SK-N-SH (cell line): ENCODE results near the gene SGSH. TPM values are rescaled to one million over a fixed set of nuclear protein-coding genes. Genes with fewer than 3 reads are reported as not detected.

Experiments
- CTCF ChIA-PET: fragments of 300-600, 350-600 bp; formaldehyde crosslinking; extraction: SDS; loops from one replicate; lab custom pipeline; 2021; lab: Yijun Ruan, JAX
- POLR2A ChIA-PET: fragments of 350-600 bp; sonication (Branson Sonifier 250); formaldehyde crosslinking; extraction: SDS; loops from one replicate; lab custom pipeline; 2020; ENCODE audit warnings: antibody characterized with exemption, inconsistent platforms; lab: Yijun Ruan, JAX
- DNase-seq: peaks from one replicate; pipeline ENCODE4 v3.0.0; 2012
- H2AFZ ChIP-seq: fragments of 200-600 bp; sonication (generic); 2 replicates; pipeline ENCODE4 v1.8.1; 2016; ENCODE audit warnings: antibody characterized with exemption, mild to moderate bottlenecking, low read depth
- H3F3A ChIP-seq: fragments of 200-600 bp; sonication (generic); replicated peaks from 2 replicates; pipeline ENCODE3; 2016; ENCODE audit warnings: antibody characterized with exemption, mild to moderate bottlenecking; ENCODE audit not compliant: insufficient read depth
- H3K27ac ChIP-seq, 2 experiments: fragments of 200-500 bp in 1 of 2; fragments of 200-600 bp in 1 of 2; sonication (Bioruptor generic) in 1 of 2; sonication (generic), shearing (Covaris generic) in 1 of 2; 2 replicates each; pipeline versions ENCODE4 v1.5.1 to v1.6.1; 2014 to 2016; ENCODE audit warnings: low read depth in 2 of 2, inconsistent platforms in 1 of 2, low read length in 1 of 2, mild to moderate bottlenecking in 1 of 2, mixed read lengths in 1 of 2
- H3K27me3 ChIP-seq: fragments of 200-600 bp; sonication (generic), shearing (Covaris generic); 2 replicates; pipeline ENCODE4 v1.6.1; 2016; ENCODE audit warnings: mixed run types; ENCODE audit not compliant: insufficient read depth
- H3K36me3 ChIP-seq, 2 experiments: fragments of 200-500 bp in 1 of 2; fragments of 200-600 bp in 1 of 2; sonication (Bioruptor generic) in 1 of 2; sonication (generic) in 1 of 2; replicated peaks in 1 of 2; 2 replicates each; pipeline versions ENCODE3 to v1.5.1; 2014 to 2016; ENCODE audit warnings: low read length in 1 of 2, mild to moderate bottlenecking in 1 of 2; ENCODE audit not compliant: insufficient read depth in 2 of 2, control insufficient read depth in 1 of 2
- H3K4me1 ChIP-seq, 2 experiments: fragments of 200-500 bp in 1 of 2; fragments of 200-600 bp in 1 of 2; sonication (Bioruptor generic) in 1 of 2; sonication (generic), shearing (Covaris generic) in 1 of 2; 2 replicates each; pipeline versions ENCODE4 v1.5.1 to v1.6.1; 2014 to 2016; ENCODE audit warnings: low read depth in 1 of 2, low read length in 1 of 2, mixed run types in 1 of 2; ENCODE audit not compliant: insufficient read depth in 2 of 2, control insufficient read depth in 1 of 2
- H3K4me2 ChIP-seq: fragments of 200-600 bp; sonication (generic), shearing (Covaris generic); 2 replicates; pipeline ENCODE4 v1.6.1; 2017; ENCODE audit warnings: mixed run types
- H3K4me3 ChIP-seq, 2 experiments: fragments of 200-500 bp in 1 of 2; fragments of 200-600 bp in 1 of 2; sonication (Bioruptor generic) in 1 of 2; sonication (generic), shearing (Covaris generic) in 1 of 2; 2 replicates each; pipeline versions ENCODE4 v1.5.1 to v1.8.1; 2014 to 2016; ENCODE audit warnings: low read depth in 2 of 2, inconsistent platforms in 1 of 2, low read length in 1 of 2, mild to moderate bottlenecking in 1 of 2, mixed read lengths in 1 of 2, moderate library complexity in 1 of 2
- H3K79me2 ChIP-seq: fragments of 200-600 bp; sonication (generic); 2 replicates; pipeline ENCODE4 v1.8.1; 2017; ENCODE audit warnings: mild to moderate bottlenecking; ENCODE audit not compliant: insufficient read depth
- H3K9ac ChIP-seq: fragments of 200-600 bp; sonication (generic); 2 replicates; pipeline ENCODE4 v1.6.1; 2017; ENCODE audit warnings: mixed run types
- H3K9me2 ChIP-seq: fragments of 200-600 bp; sonication (generic); 2 replicates; pipeline ENCODE4 v1.6.1; 2017; ENCODE audit warnings: mixed run types
- H3K9me3 ChIP-seq: fragments of 200-600 bp; sonication (generic); 2 replicates; pipeline ENCODE4 v1.6.1; 2017; ENCODE audit warnings: mixed run types, mild to moderate bottlenecking, moderate library complexity
- H4K20me1 ChIP-seq: fragments of 200-600 bp; sonication (generic); 2 replicates; pipeline ENCODE4 v1.6.1; 2017; ENCODE audit warnings: mild to moderate bottlenecking, mixed run types; ENCODE audit not compliant: insufficient read depth
- CHD2 ChIP-seq: fragments of 150-350 bp; IDR thresholded peaks from 2 replicates; pipeline ENCODE4 v1.6.1; 2018; ENCODE audit warnings: low read length; ENCODE audit not compliant: partially characterized antibody
- ELF1 ChIP-seq: IDR thresholded peaks from 2 replicates; pipeline ENCODE4 v1.4.0; 2012
- EP300 ChIP-seq, 2 experiments: IDR thresholded peaks; 2 replicates each; pipeline versions ENCODE4 v1.4.0 to v1.6.1; 2012; ENCODE audit warnings: borderline replicate concordance in 1 of 2, low read depth in 1 of 2, low read length in 1 of 2
- EZH2phosphoT487 ChIP-seq: fragments of 200-600 bp; sonication (generic); IDR thresholded peaks from 2 replicates; pipeline ENCODE4 v1.6.1; 2017; ENCODE audit warnings: low read depth, mixed run types, mild to moderate bottlenecking, antibody characterized with exemption, moderate library complexity, borderline replicate concordance
- FOXJ3 ChIP-seq: sonication (generic); formaldehyde crosslinking; IDR thresholded peaks from 2 replicates; pipeline ENCODE4 v1.5.1; 2020; ENCODE audit warnings: mild to moderate bottlenecking, missing genetic modification reagents
- GABPA ChIP-seq: IDR thresholded peaks from 2 replicates; pipeline ENCODE4 v1.4.0; 2012; ENCODE audit warnings: low read depth, mild to moderate bottlenecking
- GATA2 ChIP-seq: sonication (generic); formaldehyde crosslinking; IDR thresholded peaks from 2 replicates; pipeline ENCODE4 v1.5.0; 2020; ENCODE audit warnings: mild to moderate bottlenecking, missing genetic modification reagents
- JUND ChIP-seq: IDR thresholded peaks from 2 replicates; pipeline ENCODE4 v1.4.0; 2012
- MXI1 ChIP-seq: IDR thresholded peaks from 2 replicates; pipeline ENCODE4 v1.6.1; 2012; ENCODE audit warnings: mild to moderate bottlenecking, low read depth, low read length, improper control_type of control experiment
- NFIC ChIP-seq: IDR thresholded peaks from 2 replicates; pipeline ENCODE4 v1.4.0; 2012; ENCODE audit warnings: borderline replicate concordance
- NRF1 ChIP-seq: IDR thresholded peaks from 2 replicates; pipeline ENCODE4 v1.6.1; 2012; ENCODE audit warnings: low read depth, mild to moderate bottlenecking, low read length
- POLR2AphosphoS5 ChIP-seq: IDR thresholded peaks from 2 replicates; pipeline ENCODE4 v1.6.1; 2012; ENCODE audit warnings: low read depth, low read length
- RCOR1 ChIP-seq: fragments of 150-350 bp; IDR thresholded peaks from 2 replicates; pipeline ENCODE4 v1.6.1; 2017; ENCODE audit warnings: antibody characterized with exemption, low read length
- RFX5 ChIP-seq: IDR thresholded peaks from 2 replicates; pipeline ENCODE4 v1.6.1; 2012; ENCODE audit warnings: mild to moderate bottlenecking, improper control_type of control experiment, low read length
- RXRA ChIP-seq: IDR thresholded peaks from 2 replicates; pipeline ENCODE4 v1.4.0; 2012; ENCODE audit warnings: low read depth, mild to moderate bottlenecking, borderline replicate concordance
- SMC3 ChIP-seq: IDR thresholded peaks from 2 replicates; pipeline ENCODE4 v1.6.1; 2012; ENCODE audit warnings: low read depth, low read length, improper control_type of control experiment
- TAF1 ChIP-seq: IDR thresholded peaks from 2 replicates; pipeline ENCODE4 v1.6.1; 2012; ENCODE audit warnings: low read depth, mild to moderate bottlenecking, low read length, moderate library complexity, borderline replicate concordance
- TEAD4 ChIP-seq: IDR thresholded peaks from 2 replicates; pipeline ENCODE4 v1.4.0; 2012; ENCODE audit warnings: mild to moderate bottlenecking, borderline replicate concordance; ENCODE audit not compliant: insufficient read depth
- YY1 ChIP-seq: IDR thresholded peaks from 2 replicates; pipeline ENCODE4 v1.4.0; 2012; ENCODE audit warnings: low read depth, mild to moderate bottlenecking
- WGBS: methylation state at CpG from one replicate; pipeline ENCODE4 v1.1.6; 2017; ENCODE audit warnings: low lambda C conversion rate; 5-methylcytosine and 5-hydroxymethylcytosine counted together
- polyA plus RNA-seq, 3 experiments: library from polyadenylated mRNA; depleted of rRNA; stranded (reverse); fragments of >200 nt; gene quantifications; 2 replicates each; pipeline ENCODE4 v1.2.3, GENCODE V29; 2012
- TF ChIP-seq, protein P1 (sequence below): IDR thresholded peaks from 2 replicates; pipeline ENCODE4 v1.6.1; 2012; ENCODE audit warnings: mild to moderate bottlenecking, low read depth, low read length, moderate library complexity
- TF ChIP-seq, protein P2 (sequence below): IDR thresholded peaks from 2 replicates; pipeline ENCODE4 v1.4.0; 2012; ENCODE audit warnings: low read depth
- TF ChIP-seq, protein P3 (sequence below): IDR thresholded peaks from 2 replicates; pipeline ENCODE4; 2012
- TF ChIP-seq, protein P4 (sequence below): IDR thresholded peaks from 2 replicates; pipeline ENCODE4 v1.4.0; 2012; ENCODE audit warnings: low read depth, borderline replicate concordance
- TF ChIP-seq, protein P5 (sequence below): fragments of 150-350 bp; IDR thresholded peaks from 2 replicates; pipeline ENCODE4 v1.6.1; 2016; ENCODE audit warnings: mild to moderate bottlenecking, low read depth, low read length

Gene SGSH
- polyA plus RNA-seq, 1 of the 3 experiments (the other 2 are of a cell fraction) = 161 TPM

DNA sequence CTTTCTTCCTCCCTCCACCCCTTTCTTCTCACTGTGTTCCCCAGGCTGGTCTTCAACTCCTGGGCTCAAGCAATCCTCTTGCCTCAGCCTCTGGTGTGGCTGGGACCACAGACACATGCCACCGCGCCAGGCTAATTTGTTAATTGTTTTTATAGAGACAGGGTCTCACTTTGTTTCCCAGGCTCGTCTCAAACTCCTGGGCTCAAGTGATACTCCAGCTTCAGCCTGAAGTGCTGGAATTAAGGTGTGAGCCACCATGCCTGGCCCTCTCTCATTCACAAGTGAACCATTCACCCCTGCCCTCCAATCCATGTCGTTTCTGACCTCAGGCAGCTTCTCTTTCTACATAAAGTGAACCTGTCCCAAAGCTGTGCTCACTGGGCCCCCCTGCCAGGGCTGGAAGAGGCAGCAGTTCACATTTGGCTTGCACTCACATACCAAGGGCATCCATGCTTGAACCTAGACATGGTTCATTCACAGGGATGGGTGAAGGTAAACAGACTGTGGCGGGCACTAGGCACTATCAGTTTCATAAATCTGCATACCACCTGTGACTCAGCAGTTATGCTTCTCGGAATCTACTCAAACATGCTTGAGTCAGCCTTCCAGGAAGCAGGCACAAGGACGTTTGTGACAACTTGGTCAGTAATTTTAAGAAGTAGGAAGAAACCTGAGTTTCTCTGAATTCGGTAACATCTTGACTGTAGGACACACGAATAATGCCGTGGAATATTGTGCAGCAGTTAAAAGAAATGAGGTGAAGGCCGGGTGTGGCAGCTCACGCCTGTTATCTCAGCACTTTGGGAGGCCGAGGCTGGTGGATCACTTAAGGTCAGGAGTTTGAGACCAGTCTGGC, 34.5 kb upstream of the SGSH start:
- peak; percentile 41 for DNase-seq
- Histone ChIP-seq H3K4me3 (peak overlapping the region in 1 of 2 experiments; percentile 1; a peak in 1 of 4 replicates), H3K27me3 (no peaks in the 10 kb centered on the region), H3K4me1 (peaks cover under 1 to 22% of the 10 kb centered on the region in 2 experiments; a peak in 3 of 4 replicates), H3K4me2 (peak overlapping the region; percentile 67), H3K79me2 (no peaks in the 10 kb centered on the region), H3K27ac (peak overlapping the region; percentile 43 to 88), H3K9ac (peak overlapping the region; percentile 45), H2AFZ (peak overlapping the region; percentile 58; the same call in 1 of the 2 replicates), H4K20me1 (no peaks in the 10 kb centered on the region), H3K36me3 (no peaks in the 10 kb centered on the region), H3K9me2 (no peaks in the 10 kb centered on the region), H3K9me3 (no peaks in the 10 kb centered on the region), H3F3A (peaks cover 49% of the 10 kb centered on the region)
- 33% methylated on average over 13 of the region's 13 CpGs for WGBS
- POLR2A ChIA-PET = no interaction called here
- CTCF ChIA-PET = interaction anchor here (2.0 to 4.3 kb wide), 2 partner anchors 153 to 172 kb away, joined by 5 to 11 read pairs; partner anchors contain the start of gene GAA
- TF ChIP-seq GABPA = peak; percentile 43; the same call in 1 of the 2 replicates
- peak; percentile 82 for TF ChIP-seq ELF1
- TF ChIP-seq EZH2phosphoT487 = no peak
- TF ChIP-seq, protein P1, sequence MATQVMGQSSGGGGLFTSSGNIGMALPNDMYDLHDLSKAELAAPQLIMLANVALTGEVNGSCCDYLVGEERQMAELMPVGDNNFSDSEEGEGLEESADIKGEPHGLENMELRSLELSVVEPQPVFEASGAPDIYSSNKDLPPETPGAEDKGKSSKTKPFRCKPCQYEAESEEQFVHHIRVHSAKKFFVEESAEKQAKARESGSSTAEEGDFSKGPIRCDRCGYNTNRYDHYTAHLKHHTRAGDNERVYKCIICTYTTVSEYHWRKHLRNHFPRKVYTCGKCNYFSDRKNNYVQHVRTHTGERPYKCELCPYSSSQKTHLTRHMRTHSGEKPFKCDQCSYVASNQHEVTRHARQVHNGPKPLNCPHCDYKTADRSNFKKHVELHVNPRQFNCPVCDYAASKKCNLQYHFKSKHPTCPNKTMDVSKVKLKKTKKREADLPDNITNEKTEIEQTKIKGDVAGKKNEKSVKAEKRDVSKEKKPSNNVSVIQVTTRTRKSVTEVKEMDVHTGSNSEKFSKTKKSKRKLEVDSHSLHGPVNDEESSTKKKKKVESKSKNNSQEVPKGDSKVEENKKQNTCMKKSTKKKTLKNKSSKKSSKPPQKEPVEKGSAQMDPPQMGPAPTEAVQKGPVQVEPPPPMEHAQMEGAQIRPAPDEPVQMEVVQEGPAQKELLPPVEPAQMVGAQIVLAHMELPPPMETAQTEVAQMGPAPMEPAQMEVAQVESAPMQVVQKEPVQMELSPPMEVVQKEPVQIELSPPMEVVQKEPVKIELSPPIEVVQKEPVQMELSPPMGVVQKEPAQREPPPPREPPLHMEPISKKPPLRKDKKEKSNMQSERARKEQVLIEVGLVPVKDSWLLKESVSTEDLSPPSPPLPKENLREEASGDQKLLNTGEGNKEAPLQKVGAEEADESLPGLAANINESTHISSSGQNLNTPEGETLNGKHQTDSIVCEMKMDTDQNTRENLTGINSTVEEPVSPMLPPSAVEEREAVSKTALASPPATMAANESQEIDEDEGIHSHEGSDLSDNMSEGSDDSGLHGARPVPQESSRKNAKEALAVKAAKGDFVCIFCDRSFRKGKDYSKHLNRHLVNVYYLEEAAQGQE = peak; percentile 74
- TF ChIP-seq YY1 = peak; percentile 69; the same call in 1 of the 2 replicates
- peak; percentile 99 for TF ChIP-seq JUND
- TF ChIP-seq TEAD4 = peak; percentile 97
- peak; percentile 65 to 96; a peak in 3 of 4 replicates for TF ChIP-seq EP300 (IDR thresholded peaks at IDR 0.05; ENCODE audit: borderline replicate concordance in 1 of 2, low read depth in 1 of 2, low read length in 1 of 2)
- TF ChIP-seq, protein P2, sequence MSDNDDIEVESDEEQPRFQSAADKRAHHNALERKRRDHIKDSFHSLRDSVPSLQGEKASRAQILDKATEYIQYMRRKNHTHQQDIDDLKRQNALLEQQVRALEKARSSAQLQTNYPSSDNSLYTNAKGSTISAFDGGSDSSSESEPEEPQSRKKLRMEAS = peak; percentile 88
- no peak for TF ChIP-seq RFX5
- no peak; the same call in 1 of the 2 replicates for TF ChIP-seq RXRA
- peak; percentile 45; the same call in 1 of the 2 replicates for TF ChIP-seq TAF1
- TF ChIP-seq, protein P3, sequence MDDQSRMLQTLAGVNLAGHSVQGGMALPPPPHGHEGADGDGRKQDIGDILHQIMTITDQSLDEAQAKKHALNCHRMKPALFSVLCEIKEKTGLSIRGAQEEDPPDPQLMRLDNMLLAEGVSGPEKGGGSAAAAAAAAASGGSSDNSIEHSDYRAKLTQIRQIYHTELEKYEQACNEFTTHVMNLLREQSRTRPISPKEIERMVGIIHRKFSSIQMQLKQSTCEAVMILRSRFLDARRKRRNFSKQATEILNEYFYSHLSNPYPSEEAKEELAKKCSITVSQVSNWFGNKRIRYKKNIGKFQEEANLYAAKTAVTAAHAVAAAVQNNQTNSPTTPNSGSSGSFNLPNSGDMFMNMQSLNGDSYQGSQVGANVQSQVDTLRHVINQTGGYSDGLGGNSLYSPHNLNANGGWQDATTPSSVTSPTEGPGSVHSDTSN = peak; percentile 85
- TF ChIP-seq MXI1 = no peak
- no peak for TF ChIP-seq SMC3
- no peak for TF ChIP-seq RCOR1
- no peak for TF ChIP-seq NRF1
- TF ChIP-seq, protein P4, sequence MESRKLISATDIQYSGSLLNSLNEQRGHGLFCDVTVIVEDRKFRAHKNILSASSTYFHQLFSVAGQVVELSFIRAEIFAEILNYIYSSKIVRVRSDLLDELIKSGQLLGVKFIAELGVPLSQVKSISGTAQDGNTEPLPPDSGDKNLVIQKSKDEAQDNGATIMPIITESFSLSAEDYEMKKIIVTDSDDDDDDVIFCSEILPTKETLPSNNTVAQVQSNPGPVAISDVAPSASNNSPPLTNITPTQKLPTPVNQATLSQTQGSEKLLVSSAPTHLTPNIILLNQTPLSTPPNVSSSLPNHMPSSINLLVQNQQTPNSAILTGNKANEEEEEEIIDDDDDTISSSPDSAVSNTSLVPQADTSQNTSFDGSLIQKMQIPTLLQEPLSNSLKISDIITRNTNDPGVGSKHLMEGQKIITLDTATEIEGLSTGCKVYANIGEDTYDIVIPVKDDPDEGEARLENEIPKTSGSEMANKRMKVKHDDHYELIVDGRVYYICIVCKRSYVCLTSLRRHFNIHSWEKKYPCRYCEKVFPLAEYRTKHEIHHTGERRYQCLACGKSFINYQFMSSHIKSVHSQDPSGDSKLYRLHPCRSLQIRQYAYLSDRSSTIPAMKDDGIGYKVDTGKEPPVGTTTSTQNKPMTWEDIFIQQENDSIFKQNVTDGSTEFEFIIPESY = no peak; the same call in 1 of the 2 replicates
- no peak for TF ChIP-seq GATA2
- peak; percentile 85 for TF ChIP-seq NFIC
- TF ChIP-seq, protein P5, sequence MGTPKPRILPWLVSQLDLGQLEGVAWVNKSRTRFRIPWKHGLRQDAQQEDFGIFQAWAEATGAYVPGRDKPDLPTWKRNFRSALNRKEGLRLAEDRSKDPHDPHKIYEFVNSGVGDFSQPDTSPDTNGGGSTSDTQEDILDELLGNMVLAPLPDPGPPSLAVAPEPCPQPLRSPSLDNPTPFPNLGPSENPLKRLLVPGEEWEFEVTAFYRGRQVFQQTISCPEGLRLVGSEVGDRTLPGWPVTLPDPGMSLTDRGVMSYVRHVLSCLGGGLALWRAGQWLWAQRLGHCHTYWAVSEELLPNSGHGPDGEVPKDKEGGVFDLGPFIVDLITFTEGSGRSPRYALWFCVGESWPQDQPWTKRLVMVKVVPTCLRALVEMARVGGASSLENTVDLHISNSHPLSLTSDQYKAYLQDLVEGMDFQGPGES = no peak
- peak; percentile 84; the same call in 1 of the 2 replicates for TF ChIP-seq POLR2AphosphoS5
- TF ChIP-seq FOXJ3 (CRISPR knock-in tag) = no peak
- TF ChIP-seq CHD2 = no peak
